ENCODE results near the gene SHANK2.

SHANK2 gene

GRCh38 chr11:71240061-71240690, 12.2 kb downstream of the SHANK2 start:
- Histone ChIP-seq H3K79me1 (ENCODE audit: low read length) (peaks cover 6% of the 10 kb centered on the region), H4K8ac (ENCODE audit: low read depth, low read length) (no peak overlapping the region), H3K9ac (ENCODE audit: low read length) (no peak overlapping the region), H3K18ac (ENCODE audit: low read length) (no peak overlapping the region), H3K56ac (ENCODE audit: low read length) (no peak overlapping the region), H4K5ac (ENCODE audit: low read length) (no peak overlapping the region), H2AK5ac (ENCODE audit: low read length) (no peak overlapping the region), H3K36me3 (ENCODE audit: control insufficient read depth, insufficient read depth, low read length) (no peaks in the 10 kb centered on the region), H3K4ac (ENCODE audit: low read depth, low read length) (no peak overlapping the region), H3K27ac (ENCODE audit: low read depth, low read length) (no peak overlapping the region), H3K23ac (ENCODE audit: low read length) (no peak overlapping the region), H3K4me3 (ENCODE audit: low read length) (no peak overlapping the region), H2BK120ac (ENCODE audit: low read depth, low read length) (no peak overlapping the region), H3K27me3 (ENCODE audit: insufficient read depth, low read length, poor library complexity) (no peaks in the 10 kb centered on the region), H2BK15ac (replicated peaks; ENCODE audit: low read depth) (no peak overlapping the region), H3K4me1 (ENCODE audit: control insufficient read depth, low read depth, low read length) (peaks cover 3% of the 10 kb centered on the region), H3K4me2 (ENCODE audit: low read length) (no peak overlapping the region), H3K79me2 (ENCODE audit: control insufficient read depth, insufficient read depth, low read length) (peaks cover 12% of the 10 kb centered on the region), H2BK5ac (ENCODE audit: low read length) (no peak overlapping the region)
- WGBS (ENCODE audit: extremely low coverage, insufficient coverage, low lambda C conversion rate): no CpG with 5 or more reads among the region's 12 CpGs
- DNase-seq: no peak

- no peak overlapping the region for H3K4me2 ChIP-seq (ENCODE audit: low read length)
- H3K27ac ChIP-seq (ENCODE audit: low read depth, low read length): no peak overlapping the region
- H4K5ac ChIP-seq (ENCODE audit: low read length): no peak overlapping the region
- DNase-seq: no peak
- H2AK5ac ChIP-seq (ENCODE audit: low read length): no peak overlapping the region
- H3K4me1 ChIP-seq (ENCODE audit: control insufficient read depth, low read depth, low read length): peaks cover 3% of the 10 kb centered on the region
- H3K79me2 ChIP-seq (ENCODE audit: control insufficient read depth, insufficient read depth, low read length): peaks cover 12% of the 10 kb centered on the region
- no peak overlapping the region for H3K4me3 ChIP-seq (ENCODE audit: low read length)
- no peak overlapping the region for H3K4ac ChIP-seq (ENCODE audit: low read depth, low read length)
- H3K18ac ChIP-seq (ENCODE audit: low read length): no peak overlapping the region
- H3K36me3 ChIP-seq (ENCODE audit: control insufficient read depth, insufficient read depth, low read length): no peaks in the 10 kb centered on the region
- no peaks in the 10 kb centered on the region for H3K27me3 ChIP-seq (ENCODE audit: insufficient read depth, low read length, poor library complexity)
- H3K79me1 ChIP-seq (ENCODE audit: low read length): peaks cover 6% of the 10 kb centered on the region
- H2BK5ac ChIP-seq (ENCODE audit: low read length): no peak overlapping the region
- no CpG with 5 or more reads among the region's 7 CpGs for WGBS (ENCODE audit: extremely low coverage, insufficient coverage, low lambda C conversion rate)
- no peak overlapping the region for H2BK120ac ChIP-seq (ENCODE audit: low read depth, low read length)
- no peak overlapping the region for H3K56ac ChIP-seq (ENCODE audit: low read length)
- H3K9ac ChIP-seq (ENCODE audit: low read length): no peak overlapping the region
- no peak overlapping the region for H2BK15ac ChIP-seq (replicated peaks; ENCODE audit: low read depth)
- H3K23ac ChIP-seq (ENCODE audit: low read length): no peak overlapping the region
- no peak overlapping the region for H4K8ac ChIP-seq (ENCODE audit: low read depth, low read length)
Observed at GRCh38 chr11:71239581-71239980, 12.8 kb downstream of the SHANK2 start.

GRCh38 chr11:71238941-71239340, 13.4 kb downstream of the SHANK2 start:
- no peak overlapping the region for H3K4me3 ChIP-seq (ENCODE audit: low read length)
- peaks cover 6% of the 10 kb centered on the region for H3K79me1 ChIP-seq (ENCODE audit: low read length)
- no peak overlapping the region for H3K4ac ChIP-seq (ENCODE audit: low read depth, low read length)
- H3K4me2 ChIP-seq (ENCODE audit: low read length): no peak overlapping the region
- no peak overlapping the region for H3K23ac ChIP-seq (ENCODE audit: low read length)
- H3K4me1 ChIP-seq (ENCODE audit: control insufficient read depth, low read depth, low read length): peaks cover 3% of the 10 kb centered on the region
- H3K56ac ChIP-seq (ENCODE audit: low read length): no peak overlapping the region
- H2AK5ac ChIP-seq (ENCODE audit: low read length): no peak overlapping the region
- H2BK15ac ChIP-seq (replicated peaks; ENCODE audit: low read depth): no peak overlapping the region
- no peak overlapping the region for H2BK5ac ChIP-seq (ENCODE audit: low read length)
- H3K18ac ChIP-seq (ENCODE audit: low read length): no peak overlapping the region
- H4K8ac ChIP-seq (ENCODE audit: low read depth, low read length): no peak overlapping the region
- no peaks in the 10 kb centered on the region for H3K27me3 ChIP-seq (ENCODE audit: insufficient read depth, low read length, poor library complexity)
- peaks cover 8% of the 10 kb centered on the region for H3K79me2 ChIP-seq (ENCODE audit: control insufficient read depth, insufficient read depth, low read length)
- no peak overlapping the region for H2BK120ac ChIP-seq (ENCODE audit: low read depth, low read length)
- DNase-seq: no peak
- no peak overlapping the region for H3K27ac ChIP-seq (ENCODE audit: low read depth, low read length)
- H3K36me3 ChIP-seq (ENCODE audit: control insufficient read depth, insufficient read depth, low read length): no peaks in the 10 kb centered on the region
- no CpG with 5 or more reads among the region's 7 CpGs for WGBS (ENCODE audit: extremely low coverage, insufficient coverage, low lambda C conversion rate)
- H4K5ac ChIP-seq (ENCODE audit: low read length): no peak overlapping the region
- no peak overlapping the region for H3K9ac ChIP-seq (ENCODE audit: low read length)

- DNase-seq: no peak
- H3K56ac ChIP-seq (ENCODE audit: low read length): no peak overlapping the region
Observed at GRCh38 chr11:71238285-71238875, 14.0 kb downstream of the SHANK2 start.

GRCh38 chr11:71237853-71238252, 14.5 kb downstream of the SHANK2 start:
- Histone ChIP-seq H3K4ac (ENCODE audit: low read depth, low read length) (no peak overlapping the region), H3K79me1 (ENCODE audit: low read length) (peaks cover 8% of the 10 kb centered on the region), H2BK120ac (ENCODE audit: low read depth, low read length) (no peak overlapping the region), H3K9ac (ENCODE audit: low read length) (no peak overlapping the region), H3K23ac (ENCODE audit: low read length) (no peak overlapping the region), H3K4me3 (ENCODE audit: low read length) (no peak overlapping the region), H3K27me3 (ENCODE audit: insufficient read depth, low read length, poor library complexity) (no peaks in the 10 kb centered on the region), H4K8ac (ENCODE audit: low read depth, low read length) (no peak overlapping the region), H3K4me1 (ENCODE audit: control insufficient read depth, low read depth, low read length) (peaks cover 3% of the 10 kb centered on the region), H3K56ac (ENCODE audit: low read length) (no peak overlapping the region), H2AK5ac (ENCODE audit: low read length) (no peak overlapping the region), H4K5ac (ENCODE audit: low read length) (no peak overlapping the region), H2BK15ac (replicated peaks; ENCODE audit: low read depth) (no peak overlapping the region), H3K27ac (ENCODE audit: low read depth, low read length) (no peak overlapping the region), H3K79me2 (ENCODE audit: control insufficient read depth, insufficient read depth, low read length) (peaks cover 8% of the 10 kb centered on the region), H3K4me2 (ENCODE audit: low read length) (no peak overlapping the region), H3K18ac (ENCODE audit: low read length) (no peak overlapping the region), H3K36me3 (ENCODE audit: control insufficient read depth, insufficient read depth, low read length) (no peaks in the 10 kb centered on the region), H2BK5ac (ENCODE audit: low read length) (no peak overlapping the region)
- no CpG with 5 or more reads among the region's 6 CpGs for WGBS (ENCODE audit: extremely low coverage, insufficient coverage, low lambda C conversion rate)
- DNase-seq: no peak

More at GRCh38 chr11:71238285-71238875, 14.0 kb downstream of the SHANK2 start:
- Histone ChIP-seq H3K4me2 (ENCODE audit: low read length) (no peak overlapping the region), H4K8ac (ENCODE audit: low read depth, low read length) (no peak overlapping the region), H3K23ac (ENCODE audit: low read length) (no peak overlapping the region), H3K9ac (ENCODE audit: low read length) (no peak overlapping the region), H4K5ac (ENCODE audit: low read length) (no peak overlapping the region), H3K4me1 (ENCODE audit: control insufficient read depth, low read depth, low read length) (peaks cover 3% of the 10 kb centered on the region), H2AK5ac (ENCODE audit: low read length) (no peak overlapping the region), H3K18ac (ENCODE audit: low read length) (no peak overlapping the region), H3K4me3 (ENCODE audit: low read length) (no peak overlapping the region), H3K4ac (ENCODE audit: low read depth, low read length) (no peak overlapping the region), H3K79me1 (ENCODE audit: low read length) (peaks cover 6% of the 10 kb centered on the region), H3K27ac (ENCODE audit: low read depth, low read length) (no peak overlapping the region), H3K79me2 (ENCODE audit: control insufficient read depth, insufficient read depth, low read length) (peaks cover 8% of the 10 kb centered on the region), H2BK120ac (ENCODE audit: low read depth, low read length) (no peak overlapping the region), H2BK5ac (ENCODE audit: low read length) (no peak overlapping the region), H3K27me3 (ENCODE audit: insufficient read depth, low read length, poor library complexity) (no peaks in the 10 kb centered on the region), H3K36me3 (ENCODE audit: control insufficient read depth, insufficient read depth, low read length) (no peaks in the 10 kb centered on the region), H2BK15ac (replicated peaks; ENCODE audit: low read depth) (no peak overlapping the region)
- WGBS (ENCODE audit: extremely low coverage, insufficient coverage, low lambda C conversion rate): no CpG with 5 or more reads among the region's 8 CpGs

Measured in mesendoderm (in vitro differentiated cells).